Liver (tissue), 2 donors: ENCODE measurements around the gene LRIT1.

ENCODE experiments used
- SP1 ChIP-seq: IDR thresholded peaks from 2 replicates; pipeline ENCODE4 v1.6.1; 2018; ENCODE audit warnings: antibody characterized with exemption, mild to moderate bottlenecking
- YY1 ChIP-seq: IDR thresholded peaks from 2 replicates; pipeline ENCODE4 v1.6.1; 2016; ENCODE audit warnings: antibody characterized with exemption, mild to moderate bottlenecking
- donor health status: healthy.

GRCh38 chr10:84244651-84245270, 3.4 kb upstream of the LRIT1 start, which contains the start of gene RGR:
- TF ChIP-seq YY1 (no peak), SP1 (no peak)
